Measurements from ENCODE around the gene CNTN1. TPM values are rescaled to one million over a fixed set of nuclear protein-coding genes. Genes with fewer than 3 reads are reported as not detected.

CNTN1 gene
- total and polyA plus RNA-seq, 10 of the 15 experiments (the other 5 are each of a cell fraction or from before 2014, with no cell fraction given) = 0.06 to 0.14 TPM; not detected in 8

DNA sequence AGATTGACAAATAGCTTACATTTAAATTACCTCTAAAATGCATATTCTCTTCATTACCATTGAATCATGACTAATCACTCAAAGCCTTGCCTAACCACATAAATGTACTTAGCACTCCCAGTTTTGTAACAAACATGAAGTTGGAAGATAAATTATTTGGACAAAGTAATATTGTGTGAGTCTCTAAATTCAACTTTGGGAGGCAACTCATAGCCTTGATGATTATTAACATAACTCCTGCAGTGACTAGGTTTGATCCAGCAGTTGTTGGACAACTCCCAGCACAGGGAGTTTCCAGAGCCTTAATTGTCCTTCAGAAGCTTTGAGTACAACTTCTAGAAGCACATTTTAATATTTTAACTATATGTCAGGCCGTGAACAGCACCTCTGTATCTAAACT, 342.4 kb downstream of the CNTN1 start:
- ChIA-PET POLR2A (no interaction called here), CTCF (no interaction called here), RAD21 (ENCODE audit: unreplicated experiment) (no interaction called here), SMC1A (ENCODE audit: uncharacterized antibody, unreplicated experiment) (interaction anchor here (0.8 kb wide), 1 partner anchor 9 kb away, joined by 3 read pairs; no protein-coding TSS in a partner anchor)
- no peak overlapping the region for H2AFZ ChIP-seq (ENCODE audit: control insufficient read depth, low read depth, low read length)
- H3K79me2 ChIP-seq (ENCODE audit: control insufficient read depth, insufficient read depth, low read length) = no peaks in the 10 kb centered on the region
- H3K27me3 ChIP-seq (replicated peaks in 1 of 2; ENCODE audit: control insufficient read depth in 2 of 2, insufficient read depth in 2 of 2, low read length in 1 of 2) = no peaks in the 10 kb centered on the region
- intact Hi-C loops (cut with micrococcal nuclease; ENCODE audit: unreplicated experiment) = no loop called here
- H3K4me3 ChIP-seq = no peak overlapping the region
- no peaks in the 10 kb centered on the region for H3K36me3 ChIP-seq (ENCODE audit: control insufficient read depth in 2 of 2, insufficient read depth in 2 of 2, low read length in 1 of 2)
- DNase-seq (ENCODE audit: low read depth, low spot score) = no peak
- TF ChIP-seq ZNF687 (IDR thresholded peaks at IDR 0.05) (no peak), ATF7 (IDR thresholded peaks at IDR 0.05; ENCODE audit: low read depth) (no peak), SUZ12 (IDR thresholded peaks at IDR 0.05; ENCODE audit: unreplicated experiment) (no peak)
- in situ Hi-C loops (cut with MboI) = no loop called here
- no peaks in the 10 kb centered on the region for H3K9me3 ChIP-seq (replicated peaks; ENCODE audit: control insufficient read depth, insufficient read depth, low read length)
- H3K4me1 ChIP-seq (ENCODE audit: control insufficient read depth, insufficient read depth, low read length) = no peaks in the 10 kb centered on the region
- no peak overlapping the region for H3K9ac ChIP-seq (ENCODE audit: control insufficient read depth, insufficient read depth, low read length)
- no peak for FAIRE-seq
- no peak overlapping the region for H3K27ac ChIP-seq (ENCODE audit: control insufficient read depth, insufficient read depth)
- no TSS peak for BruUV-seq (replicated peaks)
- 0% methylated on average over 1 of the region's 1 CpG for WGBS (ENCODE audit: insufficient coverage, insufficient replicate concordance, low lambda C conversion rate, missing lambda C conversion rate)
- H4K20me1 ChIP-seq (ENCODE audit: control insufficient read depth, insufficient read depth) = no peaks in the 10 kb centered on the region
- no peak overlapping the region for H3K4me2 ChIP-seq (ENCODE audit: control insufficient read depth, insufficient read depth)
- no peak for ATAC-seq

- H3K36me3 ChIP-seq (ENCODE audit: control insufficient read depth in 2 of 2, insufficient read depth in 2 of 2, low read length in 1 of 2) = no peaks in the 10 kb centered on the region
- H3K4me1 ChIP-seq (ENCODE audit: control insufficient read depth, insufficient read depth, low read length) = no peaks in the 10 kb centered on the region
- FAIRE-seq = no peak
- H2AFZ ChIP-seq (ENCODE audit: control insufficient read depth, low read depth, low read length) = no peak overlapping the region
- H3K9me3 ChIP-seq (replicated peaks; ENCODE audit: control insufficient read depth, insufficient read depth, low read length) = no peaks in the 10 kb centered on the region
- in situ Hi-C loops (cut with MboI) (no loop called here), intact Hi-C loops (cut with micrococcal nuclease; ENCODE audit: unreplicated experiment) (no loop called here)
- CTCF ChIA-PET = no interaction called here
- SMC1A ChIA-PET (ENCODE audit: uncharacterized antibody, unreplicated experiment) = no interaction called here
- no peaks in the 10 kb centered on the region for H4K20me1 ChIP-seq (ENCODE audit: control insufficient read depth, insufficient read depth)
- H3K4me3 ChIP-seq = no peak overlapping the region
- no peaks in the 10 kb centered on the region for H3K27me3 ChIP-seq (replicated peaks in 1 of 2; ENCODE audit: control insufficient read depth in 2 of 2, insufficient read depth in 2 of 2, low read length in 1 of 2)
- ATAC-seq = no peak
- DNase-seq (ENCODE audit: low read depth, low spot score) = no peak
- no peaks in the 10 kb centered on the region for H3K79me2 ChIP-seq (ENCODE audit: control insufficient read depth, insufficient read depth, low read length)
- POLR2A ChIA-PET = no interaction called here
- no peak overlapping the region for H3K9ac ChIP-seq (ENCODE audit: control insufficient read depth, insufficient read depth, low read length)
- no TSS peak for BruUV-seq (replicated peaks)
- RAD21 ChIA-PET (ENCODE audit: unreplicated experiment) = no interaction called here
- no peak overlapping the region for H3K4me2 ChIP-seq (ENCODE audit: control insufficient read depth, insufficient read depth)
- no peak overlapping the region for H3K27ac ChIP-seq (ENCODE audit: control insufficient read depth, insufficient read depth)
- TF ChIP-seq KLF5 (IDR thresholded peaks at IDR 0.05; ENCODE audit: partially characterized antibody) (no peak), PRDM15 (CRISPR knock-in tag; IDR thresholded peaks at IDR 0.05) (no peak)
Observed at GRCh38 chr12:41039461-41039860, 347.2 kb downstream of the CNTN1 start.
